Dedifferentiated amniotic fluid mesenchymal stem cell (primary cell): ENCODE data around the gene B3GLCT.
"Not testable (repeated sequence)": the region's sequence is repeated elsewhere in the genome, so short reads cannot be mapped to it uniquely, and the experiment has no call there.

ENCODE experiments used
- DNase-seq: peaks from one replicate; pipeline ENCODE4 v3.0.0-alpha.2; 2016; ENCODE audit errors: extremely low spot score

The B3GLCT gene

GRCh38 chr13:31278869-31279268 is 79.1 kb downstream of the B3GLCT start:
- no peak for DNase-seq

GRCh38 chr13:31282741-31283455 is 83.1 kb downstream of the B3GLCT start:
- no peak for DNase-seq

GRCh38 chr13:31286930-31287329 is 87.2 kb downstream of the B3GLCT start:
- DNase-seq, result no peak

- no peak for DNase-seq
Measured at GRCh38 chr13:31301119-31301518, 101.3 kb downstream of the B3GLCT start.

GRCh38 chr13:31310356-31310755 is 110.6 kb downstream of the B3GLCT start:
- DNase-seq, result no peak

- DNase-seq, result no peak
Measured at GRCh38 chr13:31310786-31311185, 111.0 kb downstream of the B3GLCT start.

- DNase-seq, result no peak
Measured at GRCh38 chr13:31311921-31312320, 112.1 kb downstream of the B3GLCT start.

- no peak for DNase-seq
Measured at GRCh38 chr13:31314961-31315360, 115.2 kb downstream of the B3GLCT start.

- DNase-seq, result no peak
Measured at GRCh38 chr13:31320946-31321345, 121.2 kb downstream of the B3GLCT start.

- DNase-seq, result no peak
Measured at GRCh38 chr13:31321457-31321856, 121.7 kb downstream of the B3GLCT start.

- DNase-seq, result no peak
Measured at GRCh38 chr13:31322026-31322425, 122.3 kb downstream of the B3GLCT start.

- no peak for DNase-seq
Measured at GRCh38 chr13:31322702-31323405, 123.1 kb downstream of the B3GLCT start.

- no peak for DNase-seq
Measured at GRCh38 chr13:31327182-31327860, 127.5 kb downstream of the B3GLCT start.

- DNase-seq, result peak; percentile 42
Measured at GRCh38 chr13:31328549-31329235, 128.9 kb downstream of the B3GLCT start.

GRCh38 chr13:31330236-31330635 is 130.5 kb downstream of the B3GLCT start:
- DNase-seq, result no peak

- DNase-seq, result no peak
Measured at GRCh38 chr13:31331068-31331467, 131.3 kb downstream of the B3GLCT start.

- DNase-seq, result no peak
Measured at GRCh38 chr13:31334547-31334946, 134.8 kb downstream of the B3GLCT start.

GRCh38 chr13:31334994-31335557 is 135.3 kb downstream of the B3GLCT start:
- no peak for DNase-seq

GRCh38 chr13:31339616-31340015 is 139.8 kb downstream of the B3GLCT start:
- DNase-seq, result not testable (repeated sequence)

- DNase-seq, result not testable (repeated sequence)
Measured at GRCh38 chr13:31340848-31341247, 141.1 kb downstream of the B3GLCT start.

GRCh38 chr13:31346891-31347290 is 147.1 kb downstream of the B3GLCT start:
- no peak for DNase-seq

- DNase-seq, result no peak
Measured at GRCh38 chr13:31349156-31349555, 149.4 kb downstream of the B3GLCT start.
